Measurements from ENCODE around the gene SMCO3.

Gene SMCO3

DNA sequence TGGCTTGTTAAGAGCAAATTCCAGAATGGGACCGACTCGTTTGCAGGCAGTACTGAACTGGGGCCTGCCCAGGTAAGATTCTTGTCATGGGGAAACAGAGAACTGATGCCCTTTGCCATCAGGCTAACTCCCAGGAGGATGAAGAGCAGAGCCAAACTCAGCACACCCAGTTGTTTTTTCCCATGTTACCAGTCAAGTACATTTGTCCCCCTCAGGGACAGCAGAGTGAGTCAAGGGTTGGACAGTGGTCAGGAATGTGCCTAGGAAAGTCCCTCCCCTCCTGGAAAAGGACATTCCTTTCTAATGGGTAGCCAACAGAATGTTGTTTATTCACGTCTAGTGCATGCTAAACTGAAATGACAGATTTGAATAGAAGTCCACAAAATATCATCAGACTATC is 27.8 kb upstream of the SMCO3 start:
- no peak overlapping the region for H3K4me3 ChIP-seq (ENCODE audit: low read depth, low read length)
- TF ChIP-seq, protein P1, sequence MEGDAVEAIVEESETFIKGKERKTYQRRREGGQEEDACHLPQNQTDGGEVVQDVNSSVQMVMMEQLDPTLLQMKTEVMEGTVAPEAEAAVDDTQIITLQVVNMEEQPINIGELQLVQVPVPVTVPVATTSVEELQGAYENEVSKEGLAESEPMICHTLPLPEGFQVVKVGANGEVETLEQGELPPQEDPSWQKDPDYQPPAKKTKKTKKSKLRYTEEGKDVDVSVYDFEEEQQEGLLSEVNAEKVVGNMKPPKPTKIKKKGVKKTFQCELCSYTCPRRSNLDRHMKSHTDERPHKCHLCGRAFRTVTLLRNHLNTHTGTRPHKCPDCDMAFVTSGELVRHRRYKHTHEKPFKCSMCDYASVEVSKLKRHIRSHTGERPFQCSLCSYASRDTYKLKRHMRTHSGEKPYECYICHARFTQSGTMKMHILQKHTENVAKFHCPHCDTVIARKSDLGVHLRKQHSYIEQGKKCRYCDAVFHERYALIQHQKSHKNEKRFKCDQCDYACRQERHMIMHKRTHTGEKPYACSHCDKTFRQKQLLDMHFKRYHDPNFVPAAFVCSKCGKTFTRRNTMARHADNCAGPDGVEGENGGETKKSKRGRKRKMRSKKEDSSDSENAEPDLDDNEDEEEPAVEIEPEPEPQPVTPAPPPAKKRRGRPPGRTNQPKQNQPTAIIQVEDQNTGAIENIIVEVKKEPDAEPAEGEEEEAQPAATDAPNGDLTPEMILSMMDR (IDR thresholded peaks at IDR 0.05; ENCODE audit: borderline replicate concordance, insufficient read depth, low read depth, low read length) = no peak

DNA sequence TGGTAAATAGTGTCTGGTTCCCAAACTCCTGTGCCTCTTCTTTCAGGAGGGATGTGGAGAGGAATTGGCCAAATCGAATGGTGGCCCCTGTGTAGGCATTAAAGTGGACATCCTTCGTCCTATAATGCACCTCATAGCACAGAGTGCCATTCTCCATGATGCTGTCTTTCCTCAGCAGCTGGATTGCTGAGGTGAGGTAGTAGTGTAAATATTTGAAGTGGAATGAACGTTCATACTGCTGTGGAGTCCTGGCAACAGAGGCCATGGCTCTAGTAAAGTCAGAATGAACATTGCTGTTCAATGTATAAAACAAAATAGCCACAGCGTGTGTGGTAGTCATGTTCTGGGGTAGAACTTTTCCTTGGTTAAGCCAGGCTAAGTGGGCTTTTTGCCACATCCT is 26.6 kb upstream of the SMCO3 start:
- no peak overlapping the region for H3K4me3 ChIP-seq (ENCODE audit: low read depth, low read length)
- TF ChIP-seq, protein P1 (IDR thresholded peaks at IDR 0.05; ENCODE audit: borderline replicate concordance, insufficient read depth, low read depth, low read length) = no peak

GRCh38 chr12:14839262-14839661 is 25.3 kb upstream of the SMCO3 start:
- no peak overlapping the region for H3K4me3 ChIP-seq (ENCODE audit: low read depth, low read length)
- TF ChIP-seq, protein P1 (IDR thresholded peaks at IDR 0.05; ENCODE audit: borderline replicate concordance, insufficient read depth, low read depth, low read length) = no peak

- TF ChIP-seq, protein P1 (IDR thresholded peaks at IDR 0.05; ENCODE audit: borderline replicate concordance, insufficient read depth, low read depth, low read length) = no peak
Observed at GRCh38 chr12:14836336-14837210, 22.6 kb upstream of the SMCO3 start.

GRCh38 chr12:14834509-14834908 is 20.5 kb upstream of the SMCO3 start:
- no peak overlapping the region for H3K4me3 ChIP-seq (ENCODE audit: low read depth, low read length)
- TF ChIP-seq, protein P1 (IDR thresholded peaks at IDR 0.05; ENCODE audit: borderline replicate concordance, insufficient read depth, low read depth, low read length) = no peak

More at GRCh38 chr12:14836336-14837210, 22.6 kb upstream of the SMCO3 start:
- no peak overlapping the region for H3K4me3 ChIP-seq (ENCODE audit: low read depth, low read length)

- no peak overlapping the region for H3K4me3 ChIP-seq (ENCODE audit: low read depth, low read length)
- TF ChIP-seq, protein P1 (IDR thresholded peaks at IDR 0.05; ENCODE audit: borderline replicate concordance, insufficient read depth, low read depth, low read length) = no peak
Observed at GRCh38 chr12:14833952-14834351, 20.0 kb upstream of the SMCO3 start.

DNA sequence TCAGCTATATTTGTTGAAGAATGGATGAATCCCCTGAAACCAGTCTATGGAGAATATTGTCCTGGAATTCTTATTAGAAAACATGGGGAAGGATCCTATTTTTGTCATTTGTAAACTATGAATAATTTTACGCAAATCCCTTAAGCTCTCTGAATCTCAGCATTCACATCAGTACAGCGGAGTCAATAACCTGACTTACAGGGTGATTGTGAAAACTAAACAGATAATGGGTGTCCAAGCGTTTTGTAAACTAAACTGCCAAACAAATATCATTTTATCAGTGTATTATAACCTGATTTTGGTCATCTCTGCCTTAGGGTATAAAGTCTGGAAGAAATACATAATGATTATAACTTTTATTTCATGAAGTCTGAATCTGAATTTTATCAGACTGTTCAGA is 19.4 kb upstream of the SMCO3 start:
- TF ChIP-seq, protein P1 (IDR thresholded peaks at IDR 0.05; ENCODE audit: borderline replicate concordance, insufficient read depth, low read depth, low read length) = no peak
- no peak overlapping the region for H3K4me3 ChIP-seq (ENCODE audit: low read depth, low read length)

Measured in GM12875 (cell line).